ENCODE data around the gene HEY2. TPM values are rescaled to one million over a fixed set of nuclear protein-coding genes. Genes with fewer than 3 reads are reported as not detected.

The HEY2 gene
- total RNA-seq, 1 donor from 2014 or later = under 0.01 TPM

- DNase-seq (ENCODE audit: low read depth in 2 of 2) = no peak
These were observed 5.8 kb upstream of the HEY2 start for GRCh38 chr6:125743604-125744003.

- DNase-seq (ENCODE audit: low read depth in 2 of 2) = no peak
These were observed 4.0 kb upstream of the HEY2 start for GRCh38 chr6:125745281-125746018.

- DNase-seq (ENCODE audit: low read depth in 2 of 2) = no peak
These were observed 3.4 kb upstream of the HEY2 start for GRCh38 chr6:125746019-125746414.

- DNase-seq (ENCODE audit: low read depth in 2 of 2) = peak in 1 of 2 donors; percentile 87
These were observed 2.5 kb upstream of the HEY2 start for GRCh38 chr6:125746731-125747588.

- peak in 1 of 2 donors; percentile 50 for DNase-seq (ENCODE audit: low read depth in 2 of 2)
These were observed 1.6 kb upstream of the HEY2 start for GRCh38 chr6:125747589-125748405.

GRCh38 chr6:125748406-125749172 is 843 bp upstream of the HEY2 start:
- peak in 1 of 2 donors; percentile 38 for DNase-seq (ENCODE audit: low read depth in 2 of 2)

- peak in 1 of 2 donors; percentile 45 for DNase-seq (ENCODE audit: low read depth in 2 of 2)
These were observed 646 bp downstream of the HEY2 start for GRCh38 chr6:125749865-125750691.

- DNase-seq (ENCODE audit: low read depth in 2 of 2) = no peak
These were observed 1.4 kb downstream of the HEY2 start for GRCh38 chr6:125750692-125751333.

GRCh38 chr6:125751334-125751916 is 2.0 kb downstream of the HEY2 start:
- DNase-seq (ENCODE audit: low read depth in 2 of 2) = no peak

- DNase-seq (ENCODE audit: low read depth in 2 of 2) = no peak
These were observed 3.3 kb downstream of the HEY2 start for GRCh38 chr6:125752773-125753172.

GRCh38 chr6:125753218-125753936 is 3.9 kb downstream of the HEY2 start:
- DNase-seq (ENCODE audit: low read depth in 2 of 2) = peak; percentile 35 to 54

- no peak for DNase-seq (ENCODE audit: low read depth in 2 of 2)
These were observed 4.5 kb downstream of the HEY2 start for GRCh38 chr6:125753937-125754259.

GRCh38 chr6:125754566-125754965 is 5.1 kb downstream of the HEY2 start:
- no peak for DNase-seq (ENCODE audit: low read depth in 2 of 2)

- DNase-seq (ENCODE audit: low read depth in 2 of 2) = peak in 1 of 2 donors; percentile 20
These were observed 9.9 kb downstream of the HEY2 start for GRCh38 chr6:125759184-125759902.

GRCh38 chr6:125759959-125760457 is 10.6 kb downstream of the HEY2 start:
- no peak for DNase-seq (ENCODE audit: low read depth in 2 of 2)

- DNase-seq (ENCODE audit: low read depth in 2 of 2) = no peak
These were observed 14.8 kb downstream of the HEY2 start for GRCh38 chr6:125764121-125764671.

- no peak for DNase-seq (ENCODE audit: low read depth in 2 of 2)
These were observed 16.5 kb downstream of the HEY2 start for GRCh38 chr6:125765944-125766343.

- no peak for DNase-seq (ENCODE audit: low read depth in 2 of 2)
These were observed 17.2 kb downstream of the HEY2 start for GRCh38 chr6:125766641-125767040.

All from dermis microvascular lymphatic vessel endothelial cell (primary cell).